HG03571 (cell line): ENCODE data around the gene PRELID2.
"Not testable (repeated sequence)": the region's sequence is repeated elsewhere in the genome, so short reads cannot be mapped to it uniquely, and the experiment has no call there.

Source experiments
- ATAC-seq: cut with Tn5 transposase; IDR thresholded peaks from one replicate; pipeline ENCODE4 v1.9.1; 2021; ENCODE audit not compliant: unreplicated experiment

The PRELID2 gene

DNA sequence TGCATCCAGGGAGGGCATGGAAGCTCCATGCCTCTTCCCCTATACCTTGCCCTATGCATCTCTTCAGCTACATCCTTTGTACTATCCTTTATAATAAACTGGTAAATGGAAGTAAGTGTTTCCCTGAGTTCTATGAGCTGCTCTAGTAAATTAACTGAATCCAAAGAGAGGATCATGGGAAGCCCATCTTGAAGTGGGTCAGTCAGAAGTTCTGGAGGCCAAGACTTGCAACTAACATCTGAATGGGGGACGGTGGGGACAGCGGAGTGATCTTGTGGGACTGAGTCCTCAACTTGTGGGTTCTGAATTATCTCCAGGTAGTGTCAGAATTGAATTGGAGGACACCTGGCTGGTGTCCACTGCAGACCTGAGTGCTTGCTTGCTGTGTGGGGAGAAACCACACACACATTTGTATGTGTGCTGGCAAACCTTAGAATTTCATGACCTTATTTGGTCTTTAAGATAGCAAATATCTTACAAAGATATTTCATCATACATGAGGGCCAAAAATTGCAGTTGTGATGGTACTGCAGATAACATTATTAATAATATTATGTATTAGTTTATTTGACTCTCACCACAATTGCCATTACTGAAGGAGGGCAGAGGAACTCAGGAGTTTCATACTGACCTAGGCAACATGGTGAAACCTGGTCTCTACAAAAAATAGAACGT is 5.5 kb upstream of the PRELID2 start:
- ATAC-seq = no peak

- ATAC-seq = no peak
These were observed 3.1 kb upstream of the PRELID2 start for GRCh38 chr5:145838276-145838675.

GRCh38 chr5:145836241-145836640 is 1.1 kb upstream of the PRELID2 start:
- not testable (repeated sequence) for ATAC-seq

DNA sequence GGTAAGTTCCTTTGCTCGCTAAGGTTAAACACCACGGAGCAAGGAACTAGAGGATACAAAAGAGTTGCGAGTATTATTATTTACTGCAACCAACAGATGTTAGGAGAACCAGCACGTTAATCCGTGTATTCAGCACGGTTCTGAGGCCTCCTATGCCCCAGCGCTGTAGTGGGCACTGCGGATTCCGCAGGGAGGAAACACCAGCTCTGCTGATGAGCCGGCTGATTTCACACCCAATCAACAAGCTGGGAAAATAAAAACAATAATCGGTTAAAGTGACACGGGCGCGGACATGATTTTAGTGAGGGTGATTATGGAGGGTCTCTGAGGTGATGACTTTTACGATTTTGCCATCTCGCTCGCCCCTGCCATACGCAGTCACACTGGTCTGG is 702 bp upstream of the PRELID2 start:
- ATAC-seq = no peak

GRCh38 chr5:145834554-145834916 is 607 bp downstream of the PRELID2 start:
- ATAC-seq = no peak

DNA sequence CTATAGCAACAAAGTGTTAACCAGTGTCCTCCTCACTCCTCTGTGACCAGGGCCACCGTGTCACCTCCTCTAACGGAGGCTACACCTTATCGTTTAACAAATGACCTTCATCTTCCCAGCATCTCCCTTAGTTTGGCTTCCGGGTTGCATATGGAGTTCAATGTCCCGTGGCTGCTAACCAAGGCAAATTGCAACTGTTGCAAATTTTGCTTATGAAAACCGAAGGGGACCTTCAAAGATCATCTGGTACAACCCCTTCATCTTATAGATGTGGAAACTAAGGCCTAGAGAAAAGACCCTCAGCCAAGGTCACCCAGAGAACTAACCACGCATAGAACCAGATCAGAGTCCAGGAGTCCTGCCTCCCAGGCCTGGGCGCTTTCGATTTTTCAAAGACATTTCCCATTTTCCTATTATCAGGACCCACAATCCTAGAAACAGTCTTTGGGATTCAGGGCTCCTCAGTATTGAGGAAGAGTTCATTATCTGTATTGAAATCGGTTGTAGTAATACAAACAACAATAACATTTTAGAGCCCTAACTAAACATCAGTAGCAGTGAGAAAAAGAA is 1.4 kb downstream of the PRELID2 start:
- no peak for ATAC-seq

DNA sequence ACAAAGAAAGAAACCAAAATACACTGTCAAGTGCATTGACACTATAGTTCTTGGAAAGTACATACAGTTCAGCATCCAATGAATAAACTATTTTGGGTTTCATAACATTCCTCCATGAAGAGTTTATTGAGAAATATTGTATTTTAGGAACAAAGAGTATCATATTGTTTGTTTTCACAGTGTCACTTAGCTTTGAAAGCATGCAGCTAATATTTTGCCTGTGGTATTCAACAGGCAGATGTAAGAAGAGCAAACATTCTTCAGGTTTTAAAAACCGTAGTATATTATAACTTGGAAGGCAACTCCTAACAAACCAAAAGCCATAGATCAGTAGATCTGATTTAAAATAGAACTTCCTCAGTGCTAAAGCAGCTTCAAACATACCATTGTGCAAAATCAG is 4.5 kb downstream of the PRELID2 start:
- no peak for ATAC-seq

GRCh38 chr5:145829708-145830361 is 5.3 kb downstream of the PRELID2 start:
- no peak for ATAC-seq

DNA sequence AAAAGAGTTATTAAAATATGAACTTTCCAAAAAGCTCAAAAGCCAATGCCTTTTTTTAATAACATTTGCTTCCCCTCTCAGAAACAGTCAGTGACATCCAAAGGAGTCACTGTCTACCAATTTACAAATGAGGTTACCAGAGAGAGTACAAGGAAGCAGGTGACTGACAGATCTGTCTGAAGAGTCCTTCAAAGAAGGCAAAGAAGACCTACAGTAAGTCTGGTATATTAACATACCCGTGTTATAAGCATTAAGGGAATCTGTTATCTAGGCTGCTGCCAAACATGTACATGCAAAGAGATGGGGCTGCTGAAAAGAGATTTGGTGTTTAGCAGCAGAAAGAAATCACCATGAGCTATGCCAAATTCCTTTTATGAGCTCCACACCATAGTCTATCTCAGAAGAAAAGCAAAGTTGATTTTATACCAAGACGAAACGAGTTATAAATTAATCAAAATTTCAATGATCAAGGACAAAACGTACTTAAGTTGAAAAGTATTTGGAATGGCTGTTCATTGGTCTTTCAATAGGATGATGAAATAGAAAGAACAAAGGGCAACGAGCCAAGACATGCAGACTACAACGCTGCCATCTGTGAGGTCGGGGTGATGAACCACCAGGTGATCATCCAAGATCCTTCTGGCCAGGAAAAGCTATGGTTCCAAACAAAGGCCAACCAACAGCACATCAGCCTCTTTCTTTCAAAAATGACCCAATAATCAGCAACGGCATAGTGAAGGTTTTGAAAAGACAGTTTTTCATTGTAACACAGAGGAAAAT is 8.1 kb downstream of the PRELID2 start:
- ATAC-seq = no peak

DNA sequence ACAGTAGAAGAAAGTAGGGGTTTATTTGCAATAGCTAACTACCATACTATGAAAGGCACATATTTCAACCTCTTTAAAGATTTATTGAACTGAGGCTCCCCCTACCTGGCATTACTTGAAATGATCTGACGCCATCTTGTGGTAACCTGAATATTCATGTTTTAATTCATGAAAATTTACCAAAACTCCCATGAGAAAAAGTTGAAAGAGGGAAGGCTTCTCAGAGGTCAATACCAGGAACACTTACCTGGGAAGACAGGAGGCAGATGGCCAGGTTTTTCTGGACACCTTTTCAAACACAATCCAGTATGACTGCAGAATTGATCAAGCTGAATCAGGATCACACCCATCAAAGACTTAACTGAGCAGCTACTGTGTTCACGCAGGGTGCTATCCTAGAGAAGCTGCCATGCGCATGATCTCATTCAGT is 9.4 kb downstream of the PRELID2 start:
- ATAC-seq = no peak

- no peak for ATAC-seq
These were observed 11.1 kb downstream of the PRELID2 start for GRCh38 chr5:145824040-145824439.

- ATAC-seq = no peak
These were observed 16.5 kb downstream of the PRELID2 start for GRCh38 chr5:145818604-145819003.

DNA sequence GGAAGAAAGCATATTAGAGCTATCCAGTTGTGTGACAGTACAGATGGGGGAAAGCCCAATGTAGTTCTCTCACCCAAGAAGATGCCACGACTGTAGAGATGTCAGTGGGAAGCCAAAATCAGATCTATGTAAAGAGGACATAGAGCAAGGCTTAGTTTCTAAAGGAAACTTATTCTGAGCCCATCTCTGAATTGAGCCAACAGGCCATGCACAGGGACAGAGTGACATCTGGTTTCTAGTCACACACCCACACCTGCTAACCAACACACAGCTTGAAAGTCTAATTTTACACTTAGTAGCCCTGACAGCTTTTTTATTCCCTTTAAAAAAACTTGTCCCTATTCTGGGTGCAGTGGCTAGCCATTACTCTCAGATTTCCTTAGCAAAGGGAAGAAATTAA is 22.3 kb downstream of the PRELID2 start:
- ATAC-seq = no peak

- no peak for ATAC-seq
These were observed 23.1 kb downstream of the PRELID2 start for GRCh38 chr5:145811834-145812625.

GRCh38 chr5:145806923-145807322 is 28.2 kb downstream of the PRELID2 start:
- no peak for ATAC-seq

- ATAC-seq = no peak
These were observed 29.3 kb downstream of the PRELID2 start for GRCh38 chr5:145805819-145806218.

- no peak for ATAC-seq
These were observed 30.4 kb downstream of the PRELID2 start for GRCh38 chr5:145804701-145805100.

DNA sequence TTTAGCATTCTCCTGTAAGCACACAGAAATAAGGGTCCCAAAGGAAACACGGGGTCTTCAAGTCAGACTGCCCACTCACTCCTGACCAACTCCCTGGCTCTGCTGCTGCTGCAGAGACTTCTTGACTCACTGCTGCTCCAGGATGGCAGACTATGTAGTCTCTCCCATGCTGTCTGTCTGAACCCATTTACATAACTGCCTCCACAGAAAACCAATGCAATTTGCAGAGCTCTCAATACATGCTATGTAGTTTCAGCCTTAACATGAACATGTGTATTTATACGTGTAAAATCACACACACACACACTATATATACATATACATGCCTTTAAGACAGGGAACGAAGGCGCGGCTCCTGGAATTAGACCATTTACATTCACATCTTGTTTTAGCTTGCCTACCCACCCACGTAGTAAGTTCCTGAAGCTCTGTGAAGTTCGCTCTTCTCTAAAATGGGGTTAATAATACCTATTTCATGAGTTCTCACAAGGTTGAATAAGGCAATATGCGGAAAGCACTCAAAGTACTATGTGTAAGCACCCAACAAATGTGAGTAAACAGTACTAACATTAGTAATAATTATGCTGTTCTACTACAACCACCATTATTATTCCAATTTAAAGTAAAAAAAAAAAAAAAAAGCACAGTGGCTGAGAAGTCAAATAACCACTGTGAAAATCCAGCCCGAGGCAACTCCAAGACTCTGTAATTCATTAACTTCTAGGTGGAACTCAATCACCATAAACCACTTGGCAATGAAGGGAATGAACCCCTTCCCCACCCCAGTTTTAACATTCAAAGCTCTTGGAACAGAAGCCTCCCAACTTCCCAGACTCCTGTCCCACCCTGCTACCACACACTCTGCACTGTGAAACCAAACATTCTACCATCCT is 31.8 kb downstream of the PRELID2 start:
- ATAC-seq = no peak

- ATAC-seq = no peak
These were observed 33.9 kb downstream of the PRELID2 start for GRCh38 chr5:145801195-145801594.

DNA sequence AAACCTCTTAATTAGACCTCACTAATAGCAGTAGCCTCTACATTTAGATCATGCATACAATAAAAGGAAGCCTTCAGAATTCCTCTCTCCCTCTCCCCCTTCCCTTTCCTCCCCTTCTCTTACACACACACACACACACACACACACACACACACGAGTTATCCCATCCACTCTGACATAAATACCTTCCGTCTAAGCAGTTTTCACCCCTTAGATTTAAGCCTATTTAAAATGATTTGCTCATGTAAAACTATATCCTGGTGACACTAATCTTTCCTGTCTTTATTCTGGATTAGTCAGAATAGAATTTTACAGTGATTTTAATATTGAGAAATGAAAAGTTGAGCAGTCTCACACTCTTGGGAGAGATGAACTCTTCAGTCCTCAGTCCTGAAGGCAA is 35.0 kb downstream of the PRELID2 start:
- no peak for ATAC-seq
